Sigmoid colon (tissue), 4 donors: ENCODE results near the gene SEMA6B.

ENCODE experiments used
- EP300 ChIP-seq, 4 donors: sonication (generic); formaldehyde crosslinking; IDR thresholded peaks; one replicate each; pipeline ENCODE4 v1.6.1; 2017; ENCODE audit warnings: antibody characterized with exemption in 4 of 4
- POLR2A ChIP-seq, 2 donors: fragments of 450-650 bp; IDR thresholded peaks; one replicate each; pipeline ENCODE4 v1.6.1; 2016; ENCODE audit warnings: antibody characterized with exemption in 2 of 2, mild to moderate bottlenecking in 2 of 2, moderate library complexity in 2 of 2
- TF ChIP-seq, protein P1 (sequence below), 4 experiments: fragments of 450-650 bp in 3 of 4; fragments of 200-600 bp in 1 of 4; IDR thresholded peaks; one replicate each; pipeline ENCODE4 v1.5.1; 2016 to 2019; ENCODE audit warnings: antibody characterized with exemption in 4 of 4, mild to moderate bottlenecking in 3 of 4, moderate library complexity in 2 of 4

DNA sequence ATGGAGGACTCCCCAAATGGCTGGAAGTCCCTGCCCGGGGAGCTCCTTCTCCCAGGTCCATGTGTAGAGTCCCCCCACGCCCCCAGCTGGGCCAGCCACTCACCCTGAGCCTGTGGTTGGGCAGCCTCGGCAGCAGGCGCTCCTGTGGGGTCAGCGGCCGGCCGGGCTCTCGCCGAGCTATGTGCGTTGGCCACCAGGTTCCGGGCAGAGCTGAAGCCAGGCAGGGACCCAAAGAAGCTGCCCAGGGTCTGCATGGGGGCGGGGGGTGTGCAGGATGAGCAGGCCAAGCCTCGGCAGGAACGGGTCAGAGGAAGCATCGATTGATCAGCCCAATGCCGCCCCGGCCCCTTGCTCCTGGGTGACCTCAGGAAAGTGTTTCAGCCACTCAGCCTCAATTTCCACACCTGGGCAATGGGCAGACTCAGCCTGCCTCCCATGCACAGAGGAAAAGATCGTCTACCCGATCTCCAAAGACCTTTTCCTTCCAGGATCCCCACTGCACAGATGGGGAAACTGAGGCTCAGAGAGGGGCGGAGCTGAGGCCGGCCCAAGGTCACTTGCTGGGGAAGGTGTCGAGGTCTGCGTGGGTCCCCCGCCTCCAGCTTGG lies 41.9 kb downstream of the SEMA6B start:
- no peak for TF ChIP-seq POLR2A (IDR thresholded peaks at IDR 0.05)
- TF ChIP-seq, protein P1, sequence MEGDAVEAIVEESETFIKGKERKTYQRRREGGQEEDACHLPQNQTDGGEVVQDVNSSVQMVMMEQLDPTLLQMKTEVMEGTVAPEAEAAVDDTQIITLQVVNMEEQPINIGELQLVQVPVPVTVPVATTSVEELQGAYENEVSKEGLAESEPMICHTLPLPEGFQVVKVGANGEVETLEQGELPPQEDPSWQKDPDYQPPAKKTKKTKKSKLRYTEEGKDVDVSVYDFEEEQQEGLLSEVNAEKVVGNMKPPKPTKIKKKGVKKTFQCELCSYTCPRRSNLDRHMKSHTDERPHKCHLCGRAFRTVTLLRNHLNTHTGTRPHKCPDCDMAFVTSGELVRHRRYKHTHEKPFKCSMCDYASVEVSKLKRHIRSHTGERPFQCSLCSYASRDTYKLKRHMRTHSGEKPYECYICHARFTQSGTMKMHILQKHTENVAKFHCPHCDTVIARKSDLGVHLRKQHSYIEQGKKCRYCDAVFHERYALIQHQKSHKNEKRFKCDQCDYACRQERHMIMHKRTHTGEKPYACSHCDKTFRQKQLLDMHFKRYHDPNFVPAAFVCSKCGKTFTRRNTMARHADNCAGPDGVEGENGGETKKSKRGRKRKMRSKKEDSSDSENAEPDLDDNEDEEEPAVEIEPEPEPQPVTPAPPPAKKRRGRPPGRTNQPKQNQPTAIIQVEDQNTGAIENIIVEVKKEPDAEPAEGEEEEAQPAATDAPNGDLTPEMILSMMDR (IDR thresholded peaks at IDR 0.05): no peak
- no peak for TF ChIP-seq EP300 (IDR thresholded peaks at IDR 0.05)
